ENCODE measurements around the gene PCGF1. TPM values are rescaled to one million over a fixed set of nuclear protein-coding genes. Genes with fewer than 3 reads are reported as not detected.

The PCGF1 gene
- total and polyA plus RNA-seq, 2 of the 13 experiments (the other 11 are each of a cell fraction or from before 2014, with no cell fraction given), result 20.4 to 22.6 TPM

- no peak for TF ChIP-seq ZZZ3 (CRISPR knock-in tag; IDR thresholded peaks at IDR 0.05; ENCODE audit: borderline replicate concordance)
- TF ChIP-seq ZNF510 (CRISPR knock-in tag; IDR thresholded peaks at IDR 0.05; ENCODE audit: low read depth), result no peak
Measured at GRCh38 chr2:74555610-74556103, 48.2 kb upstream of the PCGF1 start (continued).

GRCh38 chr2:74554820-74555531, 47.5 kb upstream of the PCGF1 start:
- H3K36me3 ChIP-seq (replicated peaks in 1 of 2; ENCODE audit: control insufficient read depth in 1 of 2, insufficient read depth in 2 of 2, low read length in 2 of 2), result no peaks in the 10 kb centered on the region
- no peaks in the 10 kb centered on the region for H4K20me1 ChIP-seq (ENCODE audit: insufficient read depth, low read length)
- POLR2A ChIA-PET, result no interaction called here
- no peak overlapping the region for H3K9ac ChIP-seq (ENCODE audit: insufficient read depth, low read depth, low read length)
- no peak overlapping the region for H3K27ac ChIP-seq (ENCODE audit: extremely low read length, insufficient read depth, low read length)
- ATAC-seq (no peak), FAIRE-seq (no peak), DNase-seq (ENCODE audit: low spot score) (no peak)
- no peaks in the 10 kb centered on the region for H3K9me3 ChIP-seq (ENCODE audit: low read length)
- in situ Hi-C loops (cut with HindIII; ENCODE audit: extremely low pct_ligation_motif_present, low pct_unique_long_range_greater_than_20kb), result no loop called here
- no peaks in the 10 kb centered on the region for H3K79me2 ChIP-seq (ENCODE audit: insufficient read depth, low read length)
- intact Hi-C loops (cut with micrococcal nuclease; ENCODE audit: unreplicated experiment), result no loop called here
- BruUV-seq (replicated peaks), result no TSS peak
- H3K4me3 ChIP-seq (replicated peaks in 1 of 3; ENCODE audit: insufficient read depth in 1 of 3, low read depth in 2 of 3, low read length in 3 of 3), result peak overlapping the region in 1 of 3 experiments; percentile 69; a peak in 1 of 6 replicates
- WGBS (ENCODE audit: low lambda C conversion rate), result 81% methylated on average over 54 of the region's 58 CpGs
- peaks cover 61% of the 10 kb centered on the region for H3K4me1 ChIP-seq (ENCODE audit: insufficient read depth, low read length)
- no peak overlapping the region for H2AFZ ChIP-seq (ENCODE audit: low read length)
- CTCF ChIA-PET (ENCODE audit: low intra/inter-chr PET ratio, low total read pairs), result no interaction called here
- H3K27me3 ChIP-seq (ENCODE audit: control insufficient read depth in 1 of 2, insufficient read depth in 2 of 2, low read length in 2 of 2), result peaks cover 6 to 26% of the 10 kb centered on the region in 2 experiments; a peak in 2 of 5 replicates
- peak overlapping the region; percentile 92; the same call in 1 of the 2 replicates for H3K4me2 ChIP-seq (ENCODE audit: low read depth, low read length)
- TF ChIP-seq ZNF180 (CRISPR knock-in tag; IDR thresholded peaks at IDR 0.05; ENCODE audit: borderline replicate concordance, low read depth) (no peak), ZNF549 (CRISPR knock-in tag; IDR thresholded peaks at IDR 0.05) (no peak), ZNF713 (CRISPR knock-in tag; IDR thresholded peaks at IDR 0.05) (0 out of 2 replicates have a peak, but pooled peaks have one; percentile 42), ZNF501 (CRISPR knock-in tag; IDR thresholded peaks at IDR 0.05) (no peak), ZNF788 (CRISPR knock-in tag; IDR thresholded peaks at IDR 0.05; ENCODE audit: borderline replicate concordance) (no peak), ZBTB33 (CRISPR knock-in tag; IDR thresholded peaks at IDR 0.05) (peak; percentile 59), HDAC2 (CRISPR knock-in tag; IDR thresholded peaks at IDR 0.05) (no peak), NR2F2 (IDR thresholded peaks at IDR 0.05; ENCODE audit: borderline replicate concordance, low read depth) (no peak), RXRA (CRISPR knock-in tag; IDR thresholded peaks at IDR 0.05) (0 out of 2 replicates have a peak, but pooled peaks have one; percentile 14), PHF21A (CRISPR knock-in tag; IDR thresholded peaks at IDR 0.05) (no peak), NPAS2 (CRISPR knock-in tag; IDR thresholded peaks at IDR 0.05; ENCODE audit: borderline replicate concordance) (no peak), ZC3H13 (CRISPR knock-in tag; IDR thresholded peaks at IDR 0.05) (no peak), ZBTB14 (CRISPR knock-in tag; IDR thresholded peaks at IDR 0.05) (no peak), EED (CRISPR knock-in tag; IDR thresholded peaks at IDR 0.05) (0 out of 2 replicates have a peak, but pooled peaks have one; percentile 4), ZHX1 (CRISPR knock-in tag; IDR thresholded peaks at IDR 0.05; ENCODE audit: low read depth) (0 out of 2 replicates have a peak, but pooled peaks have one; percentile 38)
